COLO829 (cell line): Measurements from ENCODE around the gene DDX10.
"Not testable (repeated sequence)": the region's sequence is repeated elsewhere in the genome, so short reads cannot be mapped to it uniquely, and the experiment has no call there.

ENCODE experiments used
- DNase-seq: peaks from one replicate; pipeline ENCODE4 v3.0.0; 2012; ENCODE audit warnings: low spot score

DDX10 gene

DNA sequence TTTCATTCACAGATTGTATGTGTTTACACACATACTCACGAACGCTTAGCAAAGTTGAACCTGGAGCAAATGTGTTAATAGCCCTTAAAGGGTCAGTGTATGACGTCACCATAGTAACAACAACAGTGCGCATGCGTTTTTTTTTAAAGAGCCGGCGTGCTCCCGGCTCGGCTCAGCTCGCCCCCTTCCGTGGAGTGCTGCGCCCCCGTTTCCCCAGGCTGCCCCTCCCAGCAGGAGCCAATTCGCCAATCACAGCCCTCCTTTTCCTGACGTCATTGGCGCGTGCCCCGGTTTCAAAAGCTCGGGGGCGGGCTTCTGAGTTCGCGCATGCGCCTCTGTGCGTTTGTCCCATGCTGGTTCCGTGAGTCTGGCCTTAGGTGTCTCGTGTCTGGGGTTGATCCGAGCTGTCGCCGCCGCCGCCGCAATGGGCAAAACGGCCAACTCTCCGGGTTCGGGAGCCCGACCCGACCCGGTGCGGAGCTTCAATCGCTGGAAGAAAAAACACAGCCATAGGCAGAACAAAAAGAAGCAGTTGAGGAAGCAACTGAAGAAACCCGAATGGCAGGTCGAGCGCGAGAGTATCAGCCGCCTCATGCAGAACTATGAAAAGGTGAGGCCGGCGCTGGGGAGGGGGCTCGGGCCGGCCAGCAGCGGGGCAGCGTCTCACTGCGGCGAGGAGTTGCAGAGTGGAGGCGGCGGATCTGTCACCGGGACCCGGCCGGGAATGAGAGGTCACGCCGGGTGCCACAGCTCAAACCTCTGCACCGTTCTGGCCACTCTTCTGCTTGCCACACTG, at the start of gene DDX10:
Gene DDX10, plus strand, starts transcription at position 340 of the 796 bp plus-strand sequence. Its CDS starts 85 bp downstream, at position 425.
- DNase-seq: peak; percentile 98

DNA sequence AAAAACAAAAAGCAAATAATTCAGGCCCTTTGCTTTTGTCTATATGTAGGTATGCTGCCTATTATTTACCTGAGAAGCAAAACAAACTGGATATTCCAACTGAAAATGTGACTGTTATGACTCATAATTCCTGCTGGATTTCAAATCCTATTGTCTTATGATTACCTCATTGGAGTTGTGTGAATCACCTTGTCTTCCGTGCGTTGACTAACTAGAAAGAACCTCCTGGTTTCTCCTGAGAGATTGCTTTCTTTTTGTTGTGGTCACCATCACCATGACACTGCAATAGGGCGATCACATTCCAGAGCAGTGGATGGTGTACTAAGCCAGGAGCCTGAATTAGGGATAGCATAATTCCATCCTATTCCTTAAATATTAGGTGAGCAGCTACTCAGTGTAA, 48.3 kb upstream of the DDX10 start:
- DNase-seq: no peak

DNA sequence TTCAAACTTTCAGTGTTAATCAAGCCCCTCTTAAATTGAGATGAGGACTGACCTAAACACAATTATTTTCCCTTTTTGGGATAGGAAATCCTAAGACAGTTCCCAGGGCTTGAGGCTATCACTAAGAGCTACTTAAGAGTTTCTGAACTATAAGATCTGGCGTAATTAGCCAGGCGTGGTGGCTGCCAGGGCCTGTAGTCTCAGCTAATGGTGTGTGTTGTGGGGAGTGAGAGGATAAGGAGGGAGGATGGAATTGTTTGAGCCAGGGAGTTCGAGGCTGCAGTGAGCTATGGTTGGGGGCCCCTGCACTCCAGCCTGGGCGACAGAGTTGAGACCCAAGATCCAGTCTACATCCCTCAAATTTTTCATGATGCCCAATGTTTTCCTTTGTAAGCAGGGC, 47.8 kb upstream of the DDX10 start:
- DNase-seq: no peak

DNA sequence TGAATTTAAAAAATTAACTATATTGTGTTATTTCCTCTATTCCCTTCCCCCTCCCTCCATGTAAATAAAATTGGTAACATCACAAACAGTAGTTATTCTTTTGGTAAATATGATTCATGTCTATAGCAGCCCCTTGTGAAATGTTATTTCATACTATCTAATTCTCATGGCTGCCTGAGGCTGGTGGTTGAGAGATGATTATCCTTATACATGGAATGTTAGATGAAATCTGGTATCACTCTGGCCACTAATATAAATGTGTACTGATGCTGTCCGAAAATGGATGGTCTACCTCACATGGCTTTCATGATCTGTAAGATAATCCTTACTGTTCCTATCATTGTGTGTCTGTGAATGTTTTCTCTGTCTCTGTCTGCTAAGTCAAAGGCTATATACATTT, 46.3 kb upstream of the DDX10 start:
- DNase-seq: no peak

DNA sequence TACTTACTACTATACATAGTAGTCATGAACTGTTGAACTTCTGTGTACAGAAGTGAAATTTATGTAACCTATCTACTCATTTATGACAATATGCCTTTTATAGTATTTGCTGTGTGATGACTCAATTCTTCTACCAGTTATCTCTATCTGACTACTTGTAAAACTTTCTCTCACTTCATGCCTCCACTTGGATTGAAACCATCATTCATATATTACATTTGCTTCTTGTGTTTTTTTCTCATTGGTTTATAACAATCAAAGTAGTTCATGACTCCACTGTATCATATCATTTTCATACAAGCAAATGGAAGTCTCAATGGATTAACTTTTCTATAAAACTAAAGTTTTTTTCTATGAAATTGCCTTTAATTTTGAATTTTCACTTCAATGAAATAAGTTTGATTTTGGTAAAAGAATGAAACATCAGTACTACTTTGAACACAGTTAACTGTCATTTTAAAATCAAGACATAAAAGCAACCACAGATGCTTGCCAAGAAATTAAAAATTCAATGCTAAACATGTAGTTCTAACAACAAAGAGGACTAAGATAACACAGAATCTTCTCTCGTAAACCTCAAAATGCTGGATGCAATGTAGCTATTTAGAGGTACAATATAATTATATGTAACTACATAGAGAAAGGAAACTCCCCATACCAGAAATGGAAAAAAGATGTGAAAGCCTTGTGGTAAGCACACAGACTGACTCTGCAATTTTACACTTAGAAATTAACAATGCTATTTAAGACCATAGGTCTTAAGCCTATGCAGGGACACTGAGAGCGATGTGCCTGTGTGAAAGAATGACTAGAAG, 43.7 kb upstream of the DDX10 start:
- DNase-seq: peak; percentile 75

DNA sequence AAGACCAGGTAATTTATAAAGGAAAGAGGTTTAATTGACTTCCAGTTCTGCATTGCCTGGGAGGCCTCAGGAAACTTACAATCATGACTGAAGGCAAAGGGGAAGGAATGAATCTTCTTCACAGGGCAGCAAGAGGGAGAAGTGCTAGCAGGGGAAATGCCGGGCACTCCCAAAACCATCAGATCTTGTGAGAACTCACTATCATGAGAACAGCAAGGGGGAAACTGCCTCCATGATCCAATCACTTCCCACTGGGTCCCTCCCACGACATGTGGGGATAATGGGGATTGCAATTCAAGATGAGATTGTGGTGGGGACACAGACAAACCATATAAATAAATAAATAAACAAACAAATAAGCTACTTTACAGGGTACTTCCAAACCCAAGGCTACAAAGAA, 42.5 kb upstream of the DDX10 start:
- DNase-seq: no peak

DNA sequence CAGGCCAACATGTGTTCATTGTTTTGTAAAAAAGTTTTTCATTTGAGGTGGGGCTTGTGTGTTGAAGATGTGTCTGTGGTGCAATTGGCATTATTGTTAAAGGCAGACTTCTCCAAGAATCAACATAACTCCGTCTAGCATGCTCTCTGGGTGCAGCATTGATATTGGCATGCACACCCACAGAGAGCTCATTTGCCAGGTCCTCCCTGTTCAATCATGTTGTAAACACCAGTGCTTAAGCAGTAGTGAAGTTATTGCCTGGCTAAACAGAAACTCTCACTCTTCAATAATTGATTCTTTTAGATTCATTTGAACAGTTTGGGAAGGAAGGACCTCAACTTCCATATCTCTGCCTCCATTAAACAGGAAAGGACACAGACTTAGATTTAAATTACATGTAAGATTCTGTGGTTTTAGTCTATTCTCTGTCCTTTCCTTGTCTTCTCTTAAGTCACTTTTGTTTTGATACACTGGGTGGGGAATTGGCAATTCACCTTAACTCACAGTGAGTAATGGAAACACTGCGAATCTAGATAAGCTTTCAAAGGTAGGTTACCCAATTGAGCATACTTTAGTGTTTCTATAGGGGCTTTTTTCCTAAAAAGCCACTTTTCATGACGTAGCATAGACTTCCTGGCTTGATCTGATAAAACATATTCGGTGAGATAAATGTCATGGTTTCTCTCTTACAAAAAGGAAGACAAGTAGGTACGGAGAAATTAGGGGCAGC, 40.5 kb upstream of the DDX10 start:
- no peak for DNase-seq

DNA sequence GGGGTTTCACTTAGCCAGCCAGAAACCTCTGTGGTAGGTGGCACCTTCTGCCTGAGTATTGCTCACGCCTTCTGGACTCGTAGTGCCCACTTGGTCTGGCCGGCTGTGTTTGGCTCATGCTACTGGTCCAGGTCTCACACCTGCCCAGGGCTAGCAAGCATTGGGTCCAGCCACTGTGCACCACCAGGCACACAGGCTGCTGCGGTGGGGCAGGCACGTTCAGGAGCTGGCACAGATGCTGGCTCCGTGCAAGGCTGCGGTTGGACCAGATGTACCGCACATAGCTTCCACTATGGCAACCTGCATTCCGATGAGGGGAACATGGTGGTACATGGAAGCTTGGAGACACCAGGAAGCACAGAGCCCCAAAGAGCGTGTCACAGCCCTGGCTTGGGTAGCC, 36.5 kb upstream of the DDX10 start:
- no peak for DNase-seq

DNA sequence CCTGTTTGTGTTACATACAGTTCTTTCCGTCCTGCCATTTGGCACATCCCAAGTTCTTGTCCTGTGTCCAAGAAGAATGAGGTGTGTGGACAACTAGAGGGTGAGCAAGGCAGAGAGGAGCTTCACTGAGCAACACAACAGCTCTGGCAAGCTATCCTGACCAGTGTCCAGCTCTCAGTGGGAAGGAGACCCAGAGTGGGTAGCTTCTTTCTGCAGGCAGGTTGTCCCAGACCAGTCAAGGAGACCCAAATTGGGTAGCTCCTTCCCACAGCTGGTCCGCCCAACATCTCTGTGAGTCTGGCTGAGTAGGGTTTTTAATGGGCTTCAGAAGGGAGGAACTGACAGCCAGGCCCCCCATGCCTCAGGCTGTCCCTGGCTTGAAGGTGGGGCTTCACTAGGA, 36.1 kb upstream of the DDX10 start:
- DNase-seq: no peak

DNA sequence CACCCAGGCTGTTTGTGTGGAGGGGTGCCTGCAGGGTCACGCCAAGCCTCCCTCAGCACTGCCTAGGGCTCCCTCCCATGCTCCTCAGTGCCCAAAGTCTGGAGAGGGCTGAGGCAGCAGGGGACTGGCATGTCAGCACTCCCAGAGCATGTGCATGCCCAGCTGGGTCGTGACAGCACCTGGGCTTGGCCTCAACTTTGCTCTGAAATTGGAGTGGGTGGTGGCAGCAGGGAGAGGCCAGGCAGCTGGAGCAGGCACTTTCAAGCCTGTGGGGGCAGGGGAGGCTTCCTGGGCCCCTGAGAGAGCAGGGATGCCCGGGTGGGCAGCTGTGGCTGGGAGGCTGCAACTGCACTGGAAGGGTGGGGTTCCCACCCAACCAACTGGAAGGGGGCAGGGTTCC, 35.6 kb upstream of the DDX10 start:
- no peak for DNase-seq

DNA sequence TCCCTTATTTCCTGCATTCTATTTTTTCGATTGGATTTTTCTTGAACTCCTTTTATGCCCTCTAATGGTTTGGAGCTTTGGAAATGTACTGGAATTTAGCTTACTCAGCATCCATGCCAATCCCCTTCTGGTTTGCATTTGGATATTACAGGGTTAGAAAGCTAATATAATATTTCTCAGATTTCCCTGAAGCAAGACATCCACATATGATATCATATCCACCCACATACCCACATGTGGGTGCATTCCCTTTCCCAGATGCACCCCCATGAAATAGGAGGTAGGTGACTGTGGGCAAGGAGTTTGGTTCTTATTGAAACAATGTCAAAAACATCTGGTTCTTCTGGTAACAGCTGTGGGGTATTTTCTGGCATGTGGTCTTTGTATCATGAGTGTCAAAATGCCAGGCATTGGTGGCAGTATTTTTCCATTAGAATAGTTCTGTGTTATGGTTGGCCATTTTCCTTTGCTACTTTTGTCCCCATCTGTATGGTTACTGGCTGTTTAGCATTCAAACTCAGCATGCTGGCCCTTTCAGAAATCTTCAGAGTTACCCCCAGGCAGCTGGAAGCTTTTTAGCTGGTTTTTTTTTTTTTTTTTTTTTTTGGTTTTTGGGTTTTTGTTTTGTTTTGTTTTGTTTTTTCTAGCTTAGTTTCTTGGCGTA, 32.7 kb upstream of the DDX10 start:
- no peak for DNase-seq

DNA sequence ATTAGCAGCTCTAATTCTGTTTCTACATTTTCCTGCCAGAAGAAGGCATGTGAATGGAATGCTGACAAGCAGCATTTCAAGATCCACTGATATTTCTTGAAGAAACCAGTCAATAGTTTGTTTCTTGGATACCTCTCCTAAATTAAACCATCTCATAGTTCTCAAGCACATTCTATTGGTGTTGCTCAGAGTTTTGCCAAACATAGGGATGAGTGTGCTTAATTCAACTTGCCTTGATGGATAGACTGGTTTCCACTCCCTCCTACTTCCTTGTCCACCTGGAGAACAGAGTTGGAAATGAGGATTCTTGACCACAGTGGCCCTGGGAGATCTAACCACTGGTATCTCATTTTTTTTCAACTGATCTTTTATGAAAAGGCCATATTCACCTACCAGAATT, 29.8 kb upstream of the DDX10 start:
- no peak for DNase-seq

DNA sequence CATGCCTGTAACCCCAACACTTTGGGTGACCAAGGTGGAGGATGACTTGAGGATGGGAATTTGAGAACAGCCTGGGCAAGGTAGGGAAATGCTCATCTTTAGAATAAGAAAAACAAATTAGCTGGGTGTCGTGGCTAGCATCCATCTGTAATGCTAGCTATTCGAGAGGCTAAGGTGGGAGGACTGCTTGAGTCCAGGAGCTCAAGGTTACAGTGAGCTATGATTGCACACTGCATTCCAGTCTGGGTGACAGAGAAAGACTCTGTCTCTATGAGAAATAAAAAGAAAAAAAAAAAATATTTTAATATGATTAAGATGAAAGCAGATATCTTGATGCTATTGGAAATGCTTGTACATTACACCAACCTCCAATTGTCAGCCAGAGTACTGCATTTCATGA, 28.6 kb upstream of the DDX10 start:
- no peak for DNase-seq

DNA sequence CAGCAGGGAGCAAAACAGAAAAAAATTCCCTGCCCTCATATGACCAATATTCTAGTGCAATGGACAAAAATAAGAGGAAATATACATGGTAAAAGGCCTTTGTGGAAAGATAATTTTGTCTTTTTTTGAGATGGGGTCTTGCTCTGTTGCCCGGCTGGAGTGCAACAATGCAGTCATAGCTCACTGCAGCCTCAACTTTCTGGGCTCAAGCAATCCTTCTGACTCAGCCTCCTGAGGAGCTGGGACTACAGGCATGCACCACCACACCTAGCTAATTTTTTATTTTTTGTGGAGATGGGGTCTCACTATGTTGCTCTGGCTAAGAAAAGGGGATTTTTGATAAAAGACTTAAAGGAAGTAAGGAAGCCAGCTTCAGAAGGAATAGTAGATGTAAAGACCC, 25.7 kb upstream of the DDX10 start:
- no peak for DNase-seq

DNA sequence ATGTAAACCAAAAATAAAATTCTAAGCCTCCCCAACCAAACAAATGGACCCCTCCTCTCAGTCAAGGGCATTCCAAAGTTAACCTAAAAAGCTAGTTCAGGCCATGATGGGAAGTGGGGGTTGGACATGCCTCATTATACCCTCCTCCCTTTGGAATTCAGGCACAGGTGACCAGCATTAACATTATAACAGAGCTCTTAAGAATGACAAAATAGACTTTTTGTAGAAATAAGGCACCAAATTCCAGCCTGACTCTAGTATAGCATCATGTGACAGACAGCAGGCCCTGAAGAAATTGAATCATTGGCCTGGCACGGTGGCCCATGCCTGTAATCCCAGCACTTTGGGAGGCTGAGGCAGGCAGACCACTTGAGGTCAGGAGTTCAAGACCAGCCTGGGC, 23.1 kb upstream of the DDX10 start:
- not testable (repeated sequence) for DNase-seq

DNA sequence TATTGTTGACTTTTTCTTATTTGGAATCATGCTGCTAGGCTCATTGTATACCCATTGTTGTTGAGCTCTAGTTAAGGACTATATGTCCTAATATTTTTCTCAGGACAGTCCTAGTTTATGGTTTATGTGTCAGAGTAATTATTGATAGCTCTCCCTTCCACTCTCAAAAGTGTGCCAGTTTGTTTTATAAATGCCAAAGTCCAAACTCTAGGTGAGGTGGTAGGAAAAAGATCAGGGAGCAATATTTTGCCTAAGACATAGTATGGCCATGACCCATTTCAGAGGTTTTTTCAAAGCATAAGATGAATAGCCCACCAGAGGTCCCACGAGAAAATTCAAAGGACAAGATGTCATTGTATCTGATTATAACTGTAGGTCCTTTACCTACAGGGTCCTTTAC, 20.9 kb upstream of the DDX10 start:
- DNase-seq: no peak

DNA sequence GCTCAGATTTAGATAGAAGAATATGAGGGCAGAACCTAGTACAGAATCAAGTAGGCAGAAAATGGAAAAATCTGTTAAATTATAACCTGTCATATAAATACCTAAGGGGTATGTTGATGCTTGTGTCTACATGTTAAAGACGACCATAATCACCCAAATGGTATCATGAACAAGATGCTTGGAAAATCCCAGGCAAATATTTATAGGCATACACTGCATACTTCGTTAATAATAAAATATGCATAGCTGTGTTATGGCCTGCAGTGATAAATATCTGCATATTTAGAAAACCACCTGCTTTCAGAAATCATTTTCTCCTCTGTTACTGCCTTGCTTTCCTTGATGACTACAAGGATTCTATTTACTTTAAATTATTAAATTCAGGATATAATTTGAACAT, 18.9 kb upstream of the DDX10 start:
- DNase-seq: no peak

DNA sequence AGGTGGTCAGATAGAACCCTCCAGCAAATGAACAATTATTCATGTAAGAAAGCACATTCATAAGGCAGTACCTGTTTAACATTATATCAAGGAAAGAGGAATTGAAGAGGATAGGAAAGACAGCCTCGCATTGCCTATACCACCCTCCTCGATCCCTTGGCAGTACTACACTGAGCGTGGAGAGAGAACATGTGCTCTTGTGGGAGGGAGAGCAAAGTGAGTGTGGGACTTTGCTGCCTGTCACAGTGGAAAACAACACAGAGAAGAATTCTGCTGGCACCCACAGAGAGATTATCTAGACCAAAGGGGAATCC, 17.5 kb upstream of the DDX10 start:
- no peak for DNase-seq

DNA sequence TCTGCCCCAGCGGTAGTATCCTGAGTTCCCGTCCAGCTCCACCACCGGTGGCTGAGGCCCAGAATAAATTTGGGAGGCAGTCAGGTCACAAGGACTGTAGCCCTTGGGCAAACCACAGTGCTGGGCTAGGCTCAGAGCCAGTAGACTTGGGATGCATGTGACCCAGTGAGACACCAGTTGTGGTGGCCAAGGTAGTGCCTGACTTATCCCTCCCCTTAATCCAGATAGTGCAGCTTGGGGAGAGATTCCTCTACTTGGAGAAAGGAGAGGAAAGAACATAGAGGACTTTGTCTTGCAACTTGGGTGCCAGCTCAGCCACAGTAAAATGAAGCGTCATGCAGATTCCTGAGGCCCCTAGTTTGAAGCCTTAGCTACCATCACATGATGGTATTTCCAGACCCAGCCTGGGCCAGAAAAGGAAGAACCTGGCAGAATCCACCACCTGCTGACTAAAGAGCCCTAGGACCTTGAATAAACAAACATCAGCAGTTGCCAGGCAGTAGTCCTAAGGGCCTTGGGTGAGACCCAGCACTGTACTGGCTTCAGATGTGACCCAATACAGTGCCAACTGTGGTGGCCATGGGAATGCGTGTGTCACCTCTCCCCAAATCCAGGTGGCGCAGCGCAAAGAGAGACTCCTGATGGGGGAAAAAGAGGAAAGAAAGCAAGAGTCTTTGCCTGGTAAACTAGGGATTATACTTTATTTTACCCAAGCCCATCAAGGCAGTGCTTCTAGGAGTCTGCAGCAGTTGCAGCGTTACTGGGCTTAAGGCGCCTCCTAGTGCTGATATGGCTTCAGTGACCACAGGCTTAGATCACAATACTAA, 17.0 kb upstream of the DDX10 start:
- DNase-seq: peak; percentile 32

DNA sequence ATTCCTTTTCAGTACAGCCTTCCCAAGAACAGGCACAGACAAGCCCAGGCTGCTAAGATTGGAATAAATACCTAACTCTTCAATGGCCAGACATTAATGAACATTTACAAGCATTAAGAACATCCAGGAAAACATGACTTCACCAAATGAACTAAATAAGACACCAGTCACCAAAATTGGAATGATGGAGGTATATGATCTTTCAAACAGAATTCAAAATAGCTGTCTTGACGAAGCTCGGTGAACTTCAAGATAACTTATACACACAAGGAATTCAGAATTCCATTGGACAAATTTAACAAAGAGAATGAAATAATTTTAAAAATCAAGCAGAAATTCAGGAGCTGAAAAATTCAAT, 16.4 kb upstream of the DDX10 start:
- DNase-seq: no peak

DNA sequence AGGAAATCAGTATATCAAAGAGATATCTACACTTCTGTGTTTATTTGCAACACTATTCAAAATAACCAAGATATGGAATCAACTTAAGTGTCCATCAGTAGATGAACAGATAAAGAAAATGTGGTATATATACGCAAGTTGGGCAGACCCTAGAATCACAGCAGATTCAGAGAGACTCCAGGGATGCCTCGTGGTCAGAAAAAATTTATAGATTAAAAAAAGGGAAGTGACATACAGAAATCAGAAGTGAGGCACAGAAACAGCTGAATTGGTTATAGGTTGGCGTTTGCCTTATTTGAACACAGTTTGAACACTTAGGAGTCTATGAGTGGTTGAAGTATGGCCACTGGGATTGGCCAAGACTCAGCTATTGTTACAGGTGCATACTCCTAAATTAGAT, 10.8 kb upstream of the DDX10 start:
- DNase-seq: not testable (repeated sequence)
